ENCODE measurements around the gene CENPT. TPM values are rescaled to one million over a fixed set of nuclear protein-coding genes. Genes with fewer than 3 reads are reported as not detected.

The CENPT gene
- total and polyA plus RNA-seq, 10 of the 15 experiments (the other 5 are each of a cell fraction or from before 2014, with no cell fraction given), result 1.1 to 45.7 (median 24.5) TPM

DNA sequence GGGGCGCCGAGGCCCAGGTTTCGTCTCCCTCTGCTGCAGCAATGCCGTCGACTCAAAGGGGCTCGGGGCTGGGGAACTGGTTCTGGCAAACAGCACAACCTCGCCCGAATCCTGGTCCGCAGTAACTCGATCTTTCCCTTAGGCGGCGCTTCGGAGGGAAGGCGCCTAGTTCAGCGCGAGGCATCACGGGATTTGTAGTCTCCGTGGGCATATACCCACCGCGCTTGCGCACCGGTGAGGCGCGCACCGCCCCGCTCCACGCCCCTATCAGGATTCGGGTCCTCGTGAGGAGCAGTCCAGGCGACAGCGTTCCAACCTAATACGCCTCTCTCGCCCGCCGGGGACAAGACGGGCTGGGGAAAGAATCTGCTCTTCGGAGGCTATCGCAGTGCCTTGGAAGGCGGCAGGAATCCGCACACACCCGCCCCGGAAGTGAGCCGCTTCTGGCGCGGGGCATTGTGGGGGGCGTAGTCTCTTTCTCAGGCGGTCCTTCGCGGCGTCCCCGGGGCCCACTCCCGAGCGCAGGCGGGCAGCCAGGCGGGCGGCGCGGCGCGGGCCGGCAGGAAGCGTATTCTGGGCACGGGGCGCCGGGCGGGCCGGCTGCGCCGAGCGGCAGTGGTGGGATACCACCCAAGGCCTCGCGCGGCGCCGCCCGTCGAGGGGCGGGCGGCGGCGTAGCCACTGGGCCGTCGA lies 5.5 kb downstream of the CENPT start, which contains the start of gene THAP11 (continued):
- TF ChIP-seq GABPA (IDR thresholded peaks at IDR 0.05; ENCODE audit: low read depth), result peak; percentile 88
- no peak for TF ChIP-seq YBX1 (IDR thresholded peaks at IDR 0.05)
- peak; percentile 28 for TF ChIP-seq SIN3A (IDR thresholded peaks at IDR 0.05; ENCODE audit: low read depth, low read length)
- peak; percentile 83 for TF ChIP-seq SREBF1 (IDR thresholded peaks at IDR 0.05; ENCODE audit: low read length)
- TF ChIP-seq NFXL1 (IDR thresholded peaks at IDR 0.05; ENCODE audit: borderline replicate concordance), result peak; percentile 66; the same call in 1 of the 2 replicates

GRCh38 chr16:67841198-67841815 lies 6.2 kb downstream of the CENPT start:
- TF ChIP-seq MLLT1 (IDR thresholded peaks at IDR 0.05) (0 out of 2 replicates have a peak, but pooled peaks have one; percentile 55), ZNF217 (IDR thresholded peaks at IDR 0.05) (no peak)
- TF ChIP-seq, protein P1, sequence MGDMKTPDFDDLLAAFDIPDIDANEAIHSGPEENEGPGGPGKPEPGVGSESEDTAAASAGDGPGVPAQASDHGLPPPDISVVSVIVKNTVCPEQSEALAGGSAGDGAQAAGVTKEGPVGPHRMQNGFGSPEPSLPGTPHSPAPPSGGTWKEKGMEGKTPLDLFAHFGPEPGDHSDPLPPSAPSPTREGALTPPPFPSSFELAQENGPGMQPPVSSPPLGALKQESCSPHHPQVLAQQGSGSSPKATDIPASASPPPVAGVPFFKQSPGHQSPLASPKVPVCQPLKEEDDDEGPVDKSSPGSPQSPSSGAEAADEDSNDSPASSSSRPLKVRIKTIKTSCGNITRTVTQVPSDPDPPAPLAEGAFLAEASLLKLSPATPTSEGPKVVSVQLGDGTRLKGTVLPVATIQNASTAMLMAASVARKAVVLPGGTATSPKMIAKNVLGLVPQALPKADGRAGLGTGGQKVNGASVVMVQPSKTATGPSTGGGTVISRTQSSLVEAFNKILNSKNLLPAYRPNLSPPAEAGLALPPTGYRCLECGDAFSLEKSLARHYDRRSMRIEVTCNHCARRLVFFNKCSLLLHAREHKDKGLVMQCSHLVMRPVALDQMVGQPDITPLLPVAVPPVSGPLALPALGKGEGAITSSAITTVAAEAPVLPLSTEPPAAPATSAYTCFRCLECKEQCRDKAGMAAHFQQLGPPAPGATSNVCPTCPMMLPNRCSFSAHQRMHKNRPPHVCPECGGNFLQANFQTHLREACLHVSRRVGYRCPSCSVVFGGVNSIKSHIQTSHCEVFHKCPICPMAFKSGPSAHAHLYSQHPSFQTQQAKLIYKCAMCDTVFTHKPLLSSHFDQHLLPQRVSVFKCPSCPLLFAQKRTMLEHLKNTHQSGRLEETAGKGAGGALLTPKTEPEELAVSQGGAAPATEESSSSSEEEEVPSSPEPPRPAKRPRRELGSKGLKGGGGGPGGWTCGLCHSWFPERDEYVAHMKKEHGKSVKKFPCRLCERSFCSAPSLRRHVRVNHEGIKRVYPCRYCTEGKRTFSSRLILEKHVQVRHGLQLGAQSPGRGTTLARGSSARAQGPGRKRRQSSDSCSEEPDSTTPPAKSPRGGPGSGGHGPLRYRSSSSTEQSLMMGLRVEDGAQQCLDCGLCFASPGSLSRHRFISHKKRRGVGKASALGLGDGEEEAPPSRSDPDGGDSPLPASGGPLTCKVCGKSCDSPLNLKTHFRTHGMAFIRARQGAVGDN (IDR thresholded peaks at IDR 0.05), result 0 out of 2 replicates have a peak, but pooled peaks have one; percentile 10
- intact Hi-C loops (cut with micrococcal nuclease; ENCODE audit: unreplicated experiment) (no loop called here), in situ Hi-C loops (cut with MboI) (no loop called here)
- no peak for DNase-seq (ENCODE audit: low read depth, low spot score)
- no peak for ATAC-seq
- Histone ChIP-seq H3K36me3 (ENCODE audit: control insufficient read depth in 2 of 2, insufficient read depth in 2 of 2, low read length in 1 of 2) (peaks cover 0 to 4% of the 10 kb centered on the region in 2 experiments; a peak in 1 of 4 replicates), H3K4me1 (ENCODE audit: control insufficient read depth, insufficient read depth, low read length) (peaks cover 23% of the 10 kb centered on the region), H3K9me3 (replicated peaks; ENCODE audit: control insufficient read depth, insufficient read depth, low read length) (no peaks in the 10 kb centered on the region), H3K27ac (ENCODE audit: control insufficient read depth, insufficient read depth) (no peak overlapping the region), H3K4me3 (peak overlapping the region; percentile 96; the same call in 1 of the 2 replicates), H2AFZ (ENCODE audit: control insufficient read depth, low read depth, low read length) (peak overlapping the region; percentile 100), H3K4me2 (ENCODE audit: control insufficient read depth, insufficient read depth) (peak overlapping the region; percentile 93), H3K9ac (ENCODE audit: control insufficient read depth, insufficient read depth, low read length) (peak overlapping the region; percentile 91; the same call in 1 of the 2 replicates), H4K20me1 (ENCODE audit: control insufficient read depth, insufficient read depth) (no peaks in the 10 kb centered on the region), H3K27me3 (replicated peaks in 1 of 2; ENCODE audit: control insufficient read depth in 2 of 2, insufficient read depth in 2 of 2, low read length in 1 of 2) (no peaks in the 10 kb centered on the region), H3K79me2 (ENCODE audit: control insufficient read depth, insufficient read depth, low read length) (peaks cover 30% of the 10 kb centered on the region)
- 57% methylated on average over 17 of the region's 17 CpGs for WGBS (ENCODE audit: insufficient coverage, insufficient replicate concordance, low lambda C conversion rate, missing lambda C conversion rate)
- ChIA-PET RAD21 (ENCODE audit: unreplicated experiment) (interaction anchor here (0.7 to 1.1 kb wide), 3 partner anchors 92 to 387 kb away, joined by 3 to 4 read pairs (median 3); no protein-coding TSS in a partner anchor), CTCF (interaction anchor here (0.8 to 1.6 kb wide), 6 partner anchors 8 to 243 kb away, joined by 3 to 5 read pairs (median 4); partner anchors contain the start of gene PSMB10), SMC1A (ENCODE audit: uncharacterized antibody, unreplicated experiment) (no interaction called here), POLR2A (interaction anchor here (0.6 to 0.7 kb wide), 2 partner anchors 23 to 276 kb away, joined by 3 read pairs; no protein-coding TSS in a partner anchor)
- no TSS peak for BruUV-seq (replicated peaks)
- FAIRE-seq, result no peak

Data from GM12878 (cell line).